ENCODE results near the gene CELA3A.
A peak's percentile ranks its signal among the peaks of the same experiment; 100 is the strongest.

CELA3A gene

DNA sequence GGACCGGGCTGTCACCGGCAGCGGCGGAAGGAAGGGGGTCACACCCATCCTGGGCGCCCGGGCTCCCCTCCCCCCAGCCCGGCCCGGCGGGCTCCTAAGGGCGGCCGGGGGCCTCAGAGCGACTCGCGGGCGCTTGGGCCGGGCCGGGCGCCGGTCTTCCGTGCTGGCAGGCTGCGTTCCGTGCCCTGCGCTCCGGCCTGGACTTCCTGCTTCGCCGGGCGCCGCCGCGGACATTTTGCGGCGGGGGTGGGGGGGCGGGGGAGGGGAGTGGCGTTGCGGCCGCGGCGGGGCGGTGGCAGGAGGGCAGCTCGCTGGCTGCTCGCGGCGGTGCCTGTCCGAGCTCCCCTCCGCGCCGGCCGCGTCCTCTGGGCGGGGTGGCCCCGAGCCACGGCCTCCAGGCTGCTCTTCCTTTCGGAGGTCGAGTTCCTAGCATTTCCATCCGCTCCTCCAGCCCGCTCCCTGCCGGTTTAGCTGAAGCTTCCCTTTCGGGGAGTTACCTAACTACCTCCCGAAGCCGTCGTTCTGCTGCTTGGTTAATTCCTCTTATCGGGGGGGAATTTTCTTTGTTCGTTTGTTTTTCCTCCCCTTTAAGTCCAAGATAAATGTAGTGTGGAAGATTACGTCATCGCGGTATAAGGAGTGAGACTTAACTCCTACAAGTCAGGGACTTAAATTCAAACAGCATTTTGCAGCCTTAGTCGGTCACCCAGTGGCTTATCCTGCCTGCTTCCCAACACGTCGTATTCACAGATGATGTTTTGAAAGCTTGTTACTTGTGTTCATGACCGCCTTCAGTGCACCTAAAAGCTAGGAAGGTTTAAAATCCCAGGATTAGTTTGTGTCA is 51.8 kb downstream of the CELA3A start:
- no peak overlapping the region; the same call in 1 of the 2 replicates for H2AFZ ChIP-seq (ENCODE audit: low read depth)

DNA sequence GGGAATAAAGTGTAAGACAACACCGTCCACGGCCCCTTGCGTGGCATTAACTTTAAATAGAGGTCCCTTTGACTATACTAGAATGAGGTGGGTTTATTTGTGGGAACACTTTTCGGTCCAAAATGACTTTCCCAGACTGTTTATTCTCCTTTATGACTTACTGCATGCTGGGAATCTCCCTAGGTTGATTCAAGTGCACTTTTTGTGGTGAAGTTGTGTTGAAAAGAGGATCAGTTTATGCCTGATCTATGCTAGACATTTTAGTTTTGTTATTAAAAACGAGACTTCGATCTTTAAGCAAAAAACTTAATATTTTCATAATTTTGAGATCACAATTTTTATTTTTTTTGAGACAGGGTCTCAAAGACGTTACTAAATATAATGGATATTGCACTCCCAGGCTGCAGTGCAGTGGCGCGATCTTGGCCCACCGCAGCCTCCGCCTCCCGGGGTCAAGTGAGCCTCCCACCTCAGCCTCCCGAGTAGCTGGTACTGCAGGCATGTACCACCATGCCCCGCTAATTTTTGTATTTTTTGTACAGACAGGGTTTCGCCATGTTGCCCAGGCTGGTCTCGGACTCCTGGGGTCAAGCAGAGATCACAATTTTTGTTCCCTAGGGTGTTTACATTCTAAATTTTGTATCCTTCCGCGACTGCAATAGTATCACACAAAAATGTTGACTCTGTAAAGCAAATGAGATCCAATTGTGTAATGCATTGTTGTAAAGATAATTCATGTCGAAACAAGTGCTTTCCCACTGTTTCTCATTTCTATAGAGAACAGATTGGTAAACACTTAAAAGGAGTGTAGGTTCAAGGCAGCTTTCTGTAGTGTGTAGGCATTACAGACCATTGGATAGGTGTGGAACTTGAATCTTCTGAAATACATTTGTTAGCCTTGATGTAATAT is 52.7 kb downstream of the CELA3A start:
- H3K27ac ChIP-seq, result peak overlapping the region; percentile 95; the same call in 1 of the 2 replicates
- no peaks in the 10 kb centered on the region; the same call in 1 of the 2 replicates for H3K36me3 ChIP-seq (ENCODE audit: insufficient read depth)
- peak overlapping the region; percentile 83 for H3K4me2 ChIP-seq
- H3K4me1 ChIP-seq (ENCODE audit: low read depth, poor library complexity, severe bottlenecking), result peaks cover 25% of the 10 kb centered on the region
- peak overlapping the region; percentile 80 for H3K4me3 ChIP-seq (IDR thresholded peaks at IDR 0.05; ENCODE audit: insufficient read depth, low read depth, low read length)
- peaks cover 57% of the 10 kb centered on the region for H3K79me2 ChIP-seq (ENCODE audit: insufficient read depth, low read depth)
- peaks cover 49% of the 10 kb centered on the region for H4K20me1 ChIP-seq (ENCODE audit: insufficient read depth)
- no peaks in the 10 kb centered on the region for H3K27me3 ChIP-seq (ENCODE audit: insufficient read depth, low read depth)
- TF ChIP-seq, protein P1, sequence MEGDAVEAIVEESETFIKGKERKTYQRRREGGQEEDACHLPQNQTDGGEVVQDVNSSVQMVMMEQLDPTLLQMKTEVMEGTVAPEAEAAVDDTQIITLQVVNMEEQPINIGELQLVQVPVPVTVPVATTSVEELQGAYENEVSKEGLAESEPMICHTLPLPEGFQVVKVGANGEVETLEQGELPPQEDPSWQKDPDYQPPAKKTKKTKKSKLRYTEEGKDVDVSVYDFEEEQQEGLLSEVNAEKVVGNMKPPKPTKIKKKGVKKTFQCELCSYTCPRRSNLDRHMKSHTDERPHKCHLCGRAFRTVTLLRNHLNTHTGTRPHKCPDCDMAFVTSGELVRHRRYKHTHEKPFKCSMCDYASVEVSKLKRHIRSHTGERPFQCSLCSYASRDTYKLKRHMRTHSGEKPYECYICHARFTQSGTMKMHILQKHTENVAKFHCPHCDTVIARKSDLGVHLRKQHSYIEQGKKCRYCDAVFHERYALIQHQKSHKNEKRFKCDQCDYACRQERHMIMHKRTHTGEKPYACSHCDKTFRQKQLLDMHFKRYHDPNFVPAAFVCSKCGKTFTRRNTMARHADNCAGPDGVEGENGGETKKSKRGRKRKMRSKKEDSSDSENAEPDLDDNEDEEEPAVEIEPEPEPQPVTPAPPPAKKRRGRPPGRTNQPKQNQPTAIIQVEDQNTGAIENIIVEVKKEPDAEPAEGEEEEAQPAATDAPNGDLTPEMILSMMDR (conservative IDR thresholded peaks at IDR 0.05; ENCODE audit: low read depth, low read length), result no peak
- no peak overlapping the region for H2AFZ ChIP-seq (ENCODE audit: low read depth)
- peak overlapping the region; percentile 97 for H3K9ac ChIP-seq

More for the DNA sequence above, 51.8 kb downstream of the CELA3A start:
- H4K20me1 ChIP-seq (ENCODE audit: insufficient read depth), result peaks cover 40% of the 10 kb centered on the region
- peak overlapping the region; percentile 95 for H3K27ac ChIP-seq
- peak overlapping the region; percentile 83 for H3K4me2 ChIP-seq
- H3K4me1 ChIP-seq (ENCODE audit: low read depth, poor library complexity, severe bottlenecking), result peaks cover 31% of the 10 kb centered on the region
- H3K36me3 ChIP-seq (ENCODE audit: insufficient read depth), result no peaks in the 10 kb centered on the region; the same call in 1 of the 2 replicates
- peak overlapping the region; percentile 80 for H3K4me3 ChIP-seq (IDR thresholded peaks at IDR 0.05; ENCODE audit: insufficient read depth, low read depth, low read length)
- peak overlapping the region; percentile 97 for H3K9ac ChIP-seq
- peaks cover 48% of the 10 kb centered on the region for H3K79me2 ChIP-seq (ENCODE audit: insufficient read depth, low read depth)
- TF ChIP-seq, protein P1 (conservative IDR thresholded peaks at IDR 0.05; ENCODE audit: low read depth, low read length), result no peak
- no peaks in the 10 kb centered on the region for H3K27me3 ChIP-seq (ENCODE audit: insufficient read depth, low read depth)

DNA sequence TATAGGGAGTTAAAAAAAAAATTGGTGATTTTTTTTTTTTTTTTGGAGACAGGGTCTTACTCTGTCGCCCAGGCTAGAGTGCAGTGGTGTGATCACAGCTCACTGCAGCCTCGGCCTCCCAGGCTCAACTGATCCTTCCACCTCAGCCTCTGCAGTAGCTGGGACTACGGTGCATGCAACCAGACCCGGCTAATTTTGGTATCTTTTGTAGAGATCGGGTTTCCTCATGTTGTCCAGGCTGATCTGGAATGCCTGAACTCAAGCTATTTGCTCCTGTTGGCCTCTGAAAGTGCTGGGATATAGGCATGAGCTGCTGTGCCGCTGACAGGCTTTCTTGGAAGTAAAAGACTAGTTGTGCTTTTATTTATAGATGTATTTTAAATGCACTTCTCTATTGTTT is 54.0 kb downstream of the CELA3A start:
- no peak overlapping the region for H2AFZ ChIP-seq (ENCODE audit: low read depth)
- H4K20me1 ChIP-seq (ENCODE audit: insufficient read depth), result peaks cover 62% of the 10 kb centered on the region
- no peak overlapping the region for H3K9ac ChIP-seq
- H3K36me3 ChIP-seq (ENCODE audit: insufficient read depth), result no peaks in the 10 kb centered on the region; the same call in 1 of the 2 replicates
- H3K27me3 ChIP-seq (ENCODE audit: insufficient read depth, low read depth), result no peaks in the 10 kb centered on the region
- peaks cover 39% of the 10 kb centered on the region for H3K4me1 ChIP-seq (ENCODE audit: low read depth, poor library complexity, severe bottlenecking)
- H3K79me2 ChIP-seq (ENCODE audit: insufficient read depth, low read depth), result peaks cover 70% of the 10 kb centered on the region
- H3K27ac ChIP-seq, result no peak overlapping the region
- TF ChIP-seq, protein P1 (conservative IDR thresholded peaks at IDR 0.05; ENCODE audit: low read depth, low read length), result no peak
- H3K4me2 ChIP-seq, result peak overlapping the region; percentile 4; the same call in 1 of the 2 replicates
- H3K4me3 ChIP-seq (IDR thresholded peaks at IDR 0.05; ENCODE audit: insufficient read depth, low read depth, low read length), result no peak overlapping the region

DNA sequence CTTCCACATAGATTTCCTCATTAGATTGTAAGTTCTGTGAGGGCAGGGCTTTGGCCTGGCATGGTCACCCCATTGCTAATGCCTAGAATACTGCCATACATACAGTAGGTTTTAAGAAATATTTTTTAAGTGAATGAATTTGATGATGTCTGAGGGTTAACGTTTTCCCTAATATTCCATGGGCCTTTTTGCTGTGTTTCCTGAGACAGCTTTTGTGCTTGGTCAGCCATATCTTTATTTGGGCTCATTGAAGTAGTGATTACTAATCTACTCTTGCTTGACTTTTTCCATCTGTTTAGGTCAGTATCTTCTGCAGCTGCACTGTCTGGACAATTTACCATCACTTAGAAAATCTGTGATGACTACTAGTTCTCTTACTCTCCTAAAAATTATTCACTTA is 54.6 kb downstream of the CELA3A start:
- H3K27ac ChIP-seq, result no peak overlapping the region

More for the DNA sequence above, 54.6 kb downstream of the CELA3A start:
- no peak overlapping the region for H2AFZ ChIP-seq (ENCODE audit: low read depth)
- no peak overlapping the region for H3K9ac ChIP-seq
- H3K79me2 ChIP-seq (ENCODE audit: insufficient read depth, low read depth), result peaks cover 76% of the 10 kb centered on the region
- no peaks in the 10 kb centered on the region for H3K27me3 ChIP-seq (ENCODE audit: insufficient read depth, low read depth)
- H3K4me3 ChIP-seq (IDR thresholded peaks at IDR 0.05; ENCODE audit: insufficient read depth, low read depth, low read length), result no peak overlapping the region
- TF ChIP-seq, protein P1 (conservative IDR thresholded peaks at IDR 0.05; ENCODE audit: low read depth, low read length), result no peak
- H3K4me2 ChIP-seq, result peak overlapping the region; percentile 4; the same call in 1 of the 2 replicates
- peaks cover 67% of the 10 kb centered on the region for H4K20me1 ChIP-seq (ENCODE audit: insufficient read depth)
- H3K4me1 ChIP-seq (ENCODE audit: low read depth, poor library complexity, severe bottlenecking), result peaks cover 45% of the 10 kb centered on the region
- no peaks in the 10 kb centered on the region; the same call in 1 of the 2 replicates for H3K36me3 ChIP-seq (ENCODE audit: insufficient read depth)

Data from KMS-11 (cell line).